22Rv1 (cell line): ENCODE data around the gene MOCS3.

Experiments
- ZFX ChIP-seq: fragments of 450-650 bp; IDR thresholded peaks from 2 replicates; pipeline ENCODE4 v1.6.1; 2017; ENCODE audit warnings: antibody characterized with exemption, borderline replicate concordance
- TF ChIP-seq, protein P1 (sequence below): fragments of 450-650 bp; IDR thresholded peaks from 2 replicates; pipeline ENCODE4 v1.5.1; 2017; ENCODE audit warnings: mild to moderate bottlenecking

GRCh38 chr20:50977066-50978021, 18.7 kb downstream of the MOCS3 start:
- TF ChIP-seq, protein P1, sequence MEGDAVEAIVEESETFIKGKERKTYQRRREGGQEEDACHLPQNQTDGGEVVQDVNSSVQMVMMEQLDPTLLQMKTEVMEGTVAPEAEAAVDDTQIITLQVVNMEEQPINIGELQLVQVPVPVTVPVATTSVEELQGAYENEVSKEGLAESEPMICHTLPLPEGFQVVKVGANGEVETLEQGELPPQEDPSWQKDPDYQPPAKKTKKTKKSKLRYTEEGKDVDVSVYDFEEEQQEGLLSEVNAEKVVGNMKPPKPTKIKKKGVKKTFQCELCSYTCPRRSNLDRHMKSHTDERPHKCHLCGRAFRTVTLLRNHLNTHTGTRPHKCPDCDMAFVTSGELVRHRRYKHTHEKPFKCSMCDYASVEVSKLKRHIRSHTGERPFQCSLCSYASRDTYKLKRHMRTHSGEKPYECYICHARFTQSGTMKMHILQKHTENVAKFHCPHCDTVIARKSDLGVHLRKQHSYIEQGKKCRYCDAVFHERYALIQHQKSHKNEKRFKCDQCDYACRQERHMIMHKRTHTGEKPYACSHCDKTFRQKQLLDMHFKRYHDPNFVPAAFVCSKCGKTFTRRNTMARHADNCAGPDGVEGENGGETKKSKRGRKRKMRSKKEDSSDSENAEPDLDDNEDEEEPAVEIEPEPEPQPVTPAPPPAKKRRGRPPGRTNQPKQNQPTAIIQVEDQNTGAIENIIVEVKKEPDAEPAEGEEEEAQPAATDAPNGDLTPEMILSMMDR = no peak
- TF ChIP-seq ZFX = no peak
